Femur (tissue), 1 donor: ENCODE measurements around the gene CNDP2.
"Not testable (repeated sequence)": the region's sequence is repeated elsewhere in the genome, so short reads cannot be mapped to it uniquely, and the experiment has no call there.

Experiments used
- DNase-seq: peaks from one replicate; pipeline ENCODE4 v3.0.0-alpha.2; 2017

Gene CNDP2

DNA sequence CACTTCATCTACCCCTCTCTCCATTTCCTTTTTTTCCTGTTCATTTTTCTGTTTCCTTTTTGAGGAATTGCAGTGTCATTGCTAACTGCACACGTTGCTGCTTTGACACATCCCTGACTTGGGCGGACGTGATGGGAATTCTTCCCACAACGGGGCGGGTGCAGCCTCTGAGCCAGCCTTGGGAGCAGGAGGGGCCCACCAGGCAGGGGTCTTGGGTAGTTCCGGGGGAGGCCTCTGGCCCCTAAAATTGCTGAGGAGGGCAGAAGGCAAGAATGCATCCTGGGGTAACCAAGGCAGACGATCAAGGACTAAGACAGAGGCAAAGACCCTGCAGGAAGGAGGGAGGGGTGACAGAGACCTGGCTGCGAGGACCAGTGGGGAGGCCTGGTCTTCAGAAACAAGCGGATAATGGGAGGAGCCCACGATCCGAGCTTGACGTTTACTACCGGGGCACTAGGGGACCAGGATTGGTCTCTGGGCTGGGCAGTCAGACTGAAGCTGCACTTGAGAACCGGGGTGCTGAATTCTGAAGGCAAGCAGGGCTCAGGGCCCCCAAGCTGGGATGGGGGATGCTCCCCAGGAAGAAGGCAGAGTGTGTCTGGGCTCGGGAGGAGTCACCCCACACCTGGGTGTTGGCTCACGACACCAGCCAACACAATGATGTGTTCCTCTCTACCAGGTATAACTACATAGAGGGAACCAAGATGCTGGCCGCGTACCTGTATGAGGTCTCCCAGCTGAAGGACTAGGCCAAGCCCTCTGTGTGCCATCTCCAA is 23.3 kb downstream of the CNDP2 start:
- no peak for DNase-seq

- DNase-seq: peak; percentile 1
Observed at GRCh38 chr18:74520096-74520833, 24.1 kb downstream of the CNDP2 start.

DNA sequence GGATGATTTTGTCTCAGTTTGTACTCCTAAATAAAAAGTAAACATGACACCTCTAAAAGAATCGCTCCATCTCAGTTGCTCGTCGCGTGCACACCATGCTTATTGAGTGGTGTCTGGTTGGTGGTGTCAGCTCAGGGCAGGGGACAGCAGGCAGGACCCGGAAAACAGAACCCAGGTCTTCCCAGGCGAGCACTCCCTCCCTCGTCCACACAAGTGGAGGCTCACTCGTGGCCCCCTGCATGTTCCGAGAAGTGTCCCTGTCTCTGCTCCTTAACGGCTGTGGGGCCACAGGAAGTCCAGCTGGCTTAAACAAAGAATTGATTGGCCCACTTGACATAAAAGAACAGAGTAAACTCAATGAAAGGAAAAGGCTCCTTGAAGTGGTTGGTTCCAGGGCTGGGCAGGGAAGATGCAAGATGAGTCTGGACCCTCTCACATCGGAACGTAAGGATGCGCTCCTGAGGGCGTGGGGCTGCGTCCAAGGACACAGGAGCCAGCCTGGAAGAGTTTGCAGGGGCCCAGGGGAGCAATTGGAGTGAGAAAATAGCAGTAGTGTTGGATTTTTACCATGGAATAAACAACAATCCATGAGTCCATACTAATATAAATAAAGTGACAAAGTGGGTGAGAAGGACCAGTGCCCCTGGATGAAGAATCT is 25.0 kb downstream of the CNDP2 start:
- peak; percentile 10 for DNase-seq

DNA sequence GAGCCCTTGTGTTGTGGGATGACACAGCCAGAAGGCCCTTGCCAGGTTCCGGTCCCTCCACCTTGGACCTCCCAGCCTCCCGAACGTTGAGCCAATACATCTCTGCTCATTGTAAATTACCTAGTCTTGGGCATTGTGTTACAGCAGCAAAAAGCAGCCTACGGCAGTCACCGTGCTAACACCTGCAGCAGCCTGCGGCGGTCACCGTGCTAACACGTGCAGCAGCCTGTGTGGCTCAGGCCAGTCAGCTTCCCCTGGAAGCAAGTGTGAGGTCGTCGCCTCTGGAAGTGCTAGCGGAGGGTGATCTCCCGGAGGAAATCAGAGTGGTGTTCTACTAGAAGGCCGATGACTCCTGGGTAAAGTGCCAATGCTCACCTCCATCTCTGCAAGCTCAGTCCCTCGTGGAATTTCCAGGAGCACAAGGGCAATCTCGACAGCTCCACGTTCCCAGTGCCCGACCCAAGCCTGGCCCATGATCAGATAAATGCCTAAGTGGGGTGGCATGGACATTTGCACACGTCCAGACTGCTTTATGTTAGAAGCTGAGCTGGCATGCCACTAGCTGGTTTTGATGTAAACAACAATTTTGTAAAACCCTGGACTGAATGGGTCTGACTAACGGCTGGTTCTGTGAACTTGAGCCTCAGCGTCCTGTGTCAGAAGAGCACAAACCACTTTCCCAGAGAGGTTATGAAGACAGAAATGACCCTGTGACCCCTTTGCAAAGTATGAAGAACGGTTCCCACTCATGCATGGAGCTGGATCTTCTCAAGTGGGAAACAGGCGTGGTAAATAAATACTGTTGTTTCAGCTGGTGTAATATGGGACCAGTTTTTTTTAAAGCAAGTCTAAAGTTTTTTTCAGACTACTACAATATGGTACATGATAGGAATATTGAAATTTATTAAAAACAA is 26.7 kb downstream of the CNDP2 start:
- peak; percentile 12 for DNase-seq

DNA sequence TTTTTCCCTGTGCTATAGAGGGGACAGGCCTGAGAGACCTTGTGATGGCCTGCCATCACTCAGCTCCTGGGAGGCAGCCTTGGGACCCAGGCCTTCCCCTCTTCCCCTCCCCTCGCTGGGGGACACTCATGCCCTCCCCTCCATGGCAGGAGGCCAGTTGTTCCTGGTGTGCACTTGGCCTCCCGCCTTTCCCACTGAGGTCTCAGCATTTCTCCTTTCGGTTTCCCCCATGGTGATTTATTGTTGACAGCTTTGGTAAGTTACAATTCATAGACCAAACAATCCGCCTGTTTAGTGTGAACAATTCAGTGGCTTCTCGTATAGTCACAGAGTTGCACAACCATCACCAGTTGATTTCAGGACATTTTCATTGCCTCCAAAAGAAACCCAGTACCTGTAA is 27.9 kb downstream of the CNDP2 start:
- peak; percentile 16 for DNase-seq

DNA sequence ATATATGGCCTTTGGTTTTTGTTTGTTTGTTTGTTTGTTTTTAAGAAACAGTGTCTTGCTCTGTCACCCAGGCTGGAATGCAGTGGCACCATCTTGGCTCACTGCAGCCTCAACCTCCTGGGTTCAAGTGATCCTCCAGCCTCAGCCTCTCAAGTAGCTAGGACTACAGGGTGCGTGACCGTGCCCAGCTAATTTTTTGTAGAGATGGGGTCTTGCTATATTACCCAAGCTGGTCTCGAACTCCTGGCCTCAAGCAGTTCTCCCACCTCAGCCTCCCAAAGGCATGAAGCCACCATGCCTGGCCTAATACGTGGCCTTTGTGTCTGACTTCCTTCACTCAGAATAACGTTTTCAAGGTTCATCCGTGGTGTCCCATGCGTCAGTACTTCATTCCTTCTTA is 28.8 kb downstream of the CNDP2 start:
- DNase-seq: not testable (repeated sequence)

DNA sequence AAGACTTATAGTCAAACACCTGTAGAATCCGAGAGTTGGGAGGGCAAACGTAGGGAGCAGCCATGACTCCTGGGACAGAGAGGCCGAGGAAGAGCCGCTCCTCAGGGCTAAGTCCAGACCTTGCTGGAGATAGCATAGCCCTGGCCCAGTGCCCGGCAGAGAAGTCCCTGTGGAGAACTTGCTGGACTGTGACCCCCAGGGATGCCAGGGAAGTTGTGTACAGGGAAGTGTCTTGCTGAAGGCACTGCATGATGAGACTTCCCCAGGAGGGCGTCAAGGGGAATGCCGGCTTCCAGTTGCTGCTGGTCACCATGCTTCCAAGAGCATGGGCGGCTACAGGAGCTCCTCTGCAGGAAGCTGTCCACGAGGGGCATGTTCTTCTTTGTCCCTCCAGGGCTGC is 29.6 kb downstream of the CNDP2 start:
- no peak for DNase-seq

- no peak for DNase-seq
Observed at GRCh38 chr18:74526488-74526887, 30.3 kb downstream of the CNDP2 start.

GRCh38 chr18:74528478-74528877 is 32.3 kb downstream of the CNDP2 start:
- no peak for DNase-seq

- DNase-seq: no peak
Observed at GRCh38 chr18:74528913-74529312, 32.8 kb downstream of the CNDP2 start.

GRCh38 chr18:74529378-74529777 is 33.2 kb downstream of the CNDP2 start:
- no peak for DNase-seq

- no peak for DNase-seq
Observed at GRCh38 chr18:74529811-74530583, 33.8 kb downstream of the CNDP2 start.

GRCh38 chr18:74530584-74530862 is 34.4 kb downstream of the CNDP2 start:
- no peak for DNase-seq

- DNase-seq: no peak
Observed at GRCh38 chr18:74531043-74531442, 34.9 kb downstream of the CNDP2 start.

GRCh38 chr18:74532511-74533025 is 36.4 kb downstream of the CNDP2 start:
- DNase-seq: no peak

GRCh38 chr18:74533666-74534065 is 37.5 kb downstream of the CNDP2 start:
- DNase-seq: no peak

- DNase-seq: no peak
Observed at GRCh38 chr18:74534150-74534969, 38.2 kb downstream of the CNDP2 start, which contains the start of gene CNDP1. TSS of gene CNDP1 (plus strand) at chr18:74534500. CDS start at chr18:74534668, 168 bp downstream.

DNA sequence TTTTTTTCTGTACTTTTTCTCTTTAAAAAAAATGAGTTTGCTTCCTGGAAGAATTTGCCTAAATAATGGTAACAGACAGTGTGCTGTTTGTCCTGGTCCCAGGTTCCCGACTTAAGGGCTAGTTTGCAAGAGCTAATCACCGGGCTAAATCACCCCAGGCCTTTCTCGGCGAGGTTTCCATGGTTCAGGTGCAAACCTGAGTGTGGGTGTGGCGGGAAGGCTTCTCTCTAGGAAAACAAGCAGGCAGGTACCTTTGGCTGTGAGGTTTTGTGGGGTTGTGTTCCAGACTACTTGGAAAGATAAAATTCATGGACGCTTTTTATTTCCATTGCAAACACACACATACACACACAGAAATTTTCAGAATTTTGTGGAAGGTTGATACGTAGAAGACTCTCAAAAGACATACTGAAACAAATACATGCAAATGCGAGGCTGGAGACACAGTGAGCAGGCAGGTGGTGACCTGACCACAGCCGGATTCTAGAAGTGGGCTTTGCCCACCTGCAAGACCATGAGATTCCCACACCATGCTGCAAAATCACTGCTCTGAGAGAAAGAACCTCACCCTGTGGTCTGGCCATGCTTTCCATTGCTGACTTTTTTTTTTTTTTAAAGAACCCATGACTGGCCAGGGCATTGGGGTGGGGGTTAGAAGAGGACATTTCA is 39.0 kb downstream of the CNDP2 start:
- no peak for DNase-seq

DNA sequence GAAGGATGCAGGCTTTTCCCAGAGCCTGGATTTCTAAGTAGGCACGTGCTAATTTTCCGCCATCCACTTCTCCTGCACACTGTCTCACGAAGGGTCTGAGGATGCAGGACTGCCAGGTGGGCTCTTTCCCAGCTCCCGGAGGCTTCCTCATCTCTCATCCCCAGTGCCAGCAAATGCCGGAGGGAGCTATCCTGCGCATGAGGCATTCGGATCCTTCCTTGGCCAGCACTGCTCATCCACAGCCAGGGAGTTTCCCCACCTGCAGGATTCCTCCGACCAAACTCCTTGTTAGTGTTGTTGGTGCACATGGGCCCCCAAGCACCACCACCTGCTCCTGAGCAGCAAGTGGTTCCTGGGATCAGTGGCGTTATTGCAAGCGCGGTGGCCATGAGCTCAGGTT is 43.1 kb downstream of the CNDP2 start:
- DNase-seq: no peak
